ENCODE measurements around the gene GAGE12G. TPM values are rescaled to one million over a fixed set of nuclear protein-coding genes. Genes with fewer than 3 reads are reported as not detected.
"Not testable (repeated sequence)": the region's sequence is repeated elsewhere in the genome, so short reads cannot be mapped to it uniquely, and the experiment has no call there.

GAGE12G gene
- total RNA-seq (2014; rRNA removed; shearing (Covaris generic)), result 0.66 TPM in 1 of 2 replicates, not detected in the other
- polyA plus RNA-seq (2015; cell fraction: cytosol; rRNA removed), result 0.34 TPM in 1 of 2 replicates, not detected in the other
- not detected in 2 replicates for polyA plus RNA-seq (2015; cell fraction: nucleus; rRNA removed)

- in situ Hi-C loops (cut with HindIII; ENCODE audit: low pct_unique_long_range_greater_than_20kb, low sequenced_read_pairs); DNase-seq (ENCODE audit: low read depth, low spot score): not testable (repeated sequence)
Observed at GRCh38 chrX:49570100-49570499, at the start of gene GAGE12G. Gene GAGE12G (plus strand): TSS chrX:49570400. CDS start chrX:49571555, 1,155 bp downstream.

- in situ Hi-C loops (cut with HindIII; ENCODE audit: low pct_unique_long_range_greater_than_20kb, low sequenced_read_pairs); DNase-seq (ENCODE audit: low read depth, low spot score): not testable (repeated sequence)
Observed at GRCh38 chrX:49531877-49532276, 38.3 kb upstream of the GAGE12G start, which contains the start of gene GAGE12C. Gene GAGE12C (plus strand): TSS chrX:49532177. CDS start chrX:49533332, 1,155 bp downstream.

- DNase-seq (ENCODE audit: low read depth, low spot score); in situ Hi-C loops (cut with HindIII; ENCODE audit: low pct_unique_long_range_greater_than_20kb, low sequenced_read_pairs): not testable (repeated sequence)
Observed at GRCh38 chrX:49541433-49541832, 28.8 kb upstream of the GAGE12G start, which contains the start of gene GAGE12D. Gene GAGE12D (plus strand): TSS chrX:49541733. CDS start chrX:49542888, 1,155 bp downstream.

GRCh38 chrX:49550989-49551388 is 19.2 kb upstream of the GAGE12G start, which contains the start of gene GAGE12E:
Gene GAGE12E (plus strand): TSS chrX:49551289. CDS start chrX:49552444, 1,155 bp downstream.
- in situ Hi-C loops (cut with HindIII; ENCODE audit: low pct_unique_long_range_greater_than_20kb, low sequenced_read_pairs); DNase-seq (ENCODE audit: low read depth, low spot score): not testable (repeated sequence)

- in situ Hi-C loops (cut with HindIII; ENCODE audit: low pct_unique_long_range_greater_than_20kb, low sequenced_read_pairs); DNase-seq (ENCODE audit: low read depth, low spot score): not testable (repeated sequence)
Observed at GRCh38 chrX:49560542-49560941, 9.7 kb upstream of the GAGE12G start, which contains the start of gene GAGE12F. Gene GAGE12F (plus strand): TSS chrX:49560842. CDS start chrX:49561997, 1,155 bp downstream.

GRCh38 chrX:49568728-49569127 is 1.5 kb upstream of the GAGE12G start:
- DNase-seq (ENCODE audit: low read depth, low spot score); in situ Hi-C loops (cut with HindIII; ENCODE audit: low pct_unique_long_range_greater_than_20kb, low sequenced_read_pairs): not testable (repeated sequence)

GRCh38 chrX:49569152-49569551 is 1.0 kb upstream of the GAGE12G start:
- in situ Hi-C loops (cut with HindIII; ENCODE audit: low pct_unique_long_range_greater_than_20kb, low sequenced_read_pairs), result not testable (repeated sequence)

GRCh38 chrX:49579649-49580048 is 9.4 kb downstream of the GAGE12G start, which contains the start of gene GAGE12H:
Gene GAGE12H (plus strand): TSS chrX:49579949. CDS start chrX:49581104, 1,155 bp downstream.
- DNase-seq (ENCODE audit: low read depth, low spot score); in situ Hi-C loops (cut with HindIII; ENCODE audit: low pct_unique_long_range_greater_than_20kb, low sequenced_read_pairs): not testable (repeated sequence)

More at GRCh38 chrX:49569152-49569551, 1.0 kb upstream of the GAGE12G start:
- not testable (repeated sequence) for DNase-seq (ENCODE audit: low read depth, low spot score)

GRCh38 chrX:49589196-49589595 is 19.0 kb downstream of the GAGE12G start, which contains the start of gene GAGE2A:
Gene GAGE2A (plus strand): TSS chrX:49589496. CDS start chrX:49590651, 1,155 bp downstream.
- DNase-seq (ENCODE audit: low read depth, low spot score); in situ Hi-C loops (cut with HindIII; ENCODE audit: low pct_unique_long_range_greater_than_20kb, low sequenced_read_pairs): not testable (repeated sequence)

GRCh38 chrX:49589769-49590478 is 19.7 kb downstream of the GAGE12G start:
- DNase-seq (ENCODE audit: low read depth, low spot score); in situ Hi-C loops (cut with HindIII; ENCODE audit: low pct_unique_long_range_greater_than_20kb, low sequenced_read_pairs): not testable (repeated sequence)

GRCh38 chrX:49590488-49590887 is 20.3 kb downstream of the GAGE12G start:
- in situ Hi-C loops (cut with HindIII; ENCODE audit: low pct_unique_long_range_greater_than_20kb, low sequenced_read_pairs); DNase-seq (ENCODE audit: low read depth, low spot score): not testable (repeated sequence)

- DNase-seq (ENCODE audit: low read depth, low spot score); in situ Hi-C loops (cut with HindIII; ENCODE audit: low pct_unique_long_range_greater_than_20kb, low sequenced_read_pairs): not testable (repeated sequence)
Observed at GRCh38 chrX:49598720-49599119, 28.5 kb downstream of the GAGE12G start, which contains the start of gene GAGE1. Gene GAGE1 (plus strand): TSS chrX:49599020. CDS start chrX:49600175, 1,155 bp downstream.

- in situ Hi-C loops (cut with HindIII; ENCODE audit: low pct_unique_long_range_greater_than_20kb, low sequenced_read_pairs), result no loop called here
- peak; percentile 67 for DNase-seq (ENCODE audit: low read depth, low spot score)
Observed at GRCh38 chrX:49610718-49611310, 40.6 kb downstream of the GAGE12G start.

GRCh38 chrX:49618574-49618973 is 48.4 kb downstream of the GAGE12G start:
- in situ Hi-C loops (cut with HindIII; ENCODE audit: low pct_unique_long_range_greater_than_20kb, low sequenced_read_pairs), result no loop called here
- no peak for DNase-seq (ENCODE audit: low read depth, low spot score)

Data from SK-MEL-5 (cell line).